ENCODE measurements around the gene ATP6V0C. TPM values are rescaled to one million over a fixed set of nuclear protein-coding genes. Genes with fewer than 3 reads are reported as not detected.

Gene ATP6V0C
- total and polyA plus RNA-seq, 2 of the 13 experiments (the other 11 are each of a cell fraction or from before 2014, with no cell fraction given), result 10.4 to 20.1 TPM

GRCh38 chr16:2513405-2514332 is at the start of gene ATP6V0C (continued):
- TF ChIP-seq ZNF710 (CRISPR knock-in tag; IDR thresholded peaks at IDR 0.05; ENCODE audit: borderline replicate concordance) (no peak), THAP7 (CRISPR knock-in tag; IDR thresholded peaks at IDR 0.05) (no peak), KMT2B (CRISPR knock-in tag; IDR thresholded peaks at IDR 0.05) (no peak), IKZF4 (CRISPR knock-in tag; IDR thresholded peaks at IDR 0.05; ENCODE audit: borderline replicate concordance, low read depth, not compliant biosample characterization) (no peak), ZNF747 (CRISPR knock-in tag; IDR thresholded peaks at IDR 0.05; ENCODE audit: borderline replicate concordance) (no peak; the same call in none of the 2 replicates), ZNF207 (IDR thresholded peaks at IDR 0.05; ENCODE audit: borderline replicate concordance) (no peak), EEA1 (CRISPR knock-in tag; IDR thresholded peaks at IDR 0.05; ENCODE audit: borderline replicate concordance) (no peak; the same call in 1 of the 2 replicates), NFYC (CRISPR knock-in tag; IDR thresholded peaks at IDR 0.05) (no peak), NR2F1 (CRISPR knock-in tag; IDR thresholded peaks at IDR 0.05) (no peak), ZBTB8A (CRISPR knock-in tag; IDR thresholded peaks at IDR 0.05; ENCODE audit: borderline replicate concordance, low read depth) (no peak), ZNF407 (CRISPR knock-in tag; IDR thresholded peaks at IDR 0.05; ENCODE audit: not compliant biosample characterization) (no peak), ZSCAN12 (CRISPR knock-in tag; IDR thresholded peaks at IDR 0.05) (no peak), SOX6 (IDR thresholded peaks at IDR 0.05) (no peak), SOX6 (CRISPR knock-in tag; IDR thresholded peaks at IDR 0.05) (no peak; the same call in 1 of the 2 replicates), ZNF784 (CRISPR knock-in tag; IDR thresholded peaks at IDR 0.05; ENCODE audit: borderline replicate concordance) (peak; percentile 53; the same call in 1 of the 2 replicates), ZNF761 (CRISPR knock-in tag; conservative IDR thresholded peaks at IDR 0.05) (no peak)
